Activated CD4-positive, alpha-beta T cell treated with anti-CD3 and anti-CD28 coated beads, Interleukin-2, Interleukin-4, amounts not matched to agents 100 ng/mL and 50 ng/mL, durations not matched to agents 16 hours and 8 hours (primary cell): ENCODE data around the gene DND1.
"Not testable (repeated sequence)": the region's sequence is repeated elsewhere in the genome, so short reads cannot be mapped to it uniquely, and the experiment has no call there.

ENCODE experiments used
- DNase-seq: peaks from one replicate; pipeline ENCODE4 v3.0.0-alpha.2; 2020; ENCODE audit warnings: low spot score

The DND1 gene

GRCh38 chr5:140631036-140631417 lies 42.3 kb downstream of the DND1 start:
- DNase-seq, result no peak

DNA sequence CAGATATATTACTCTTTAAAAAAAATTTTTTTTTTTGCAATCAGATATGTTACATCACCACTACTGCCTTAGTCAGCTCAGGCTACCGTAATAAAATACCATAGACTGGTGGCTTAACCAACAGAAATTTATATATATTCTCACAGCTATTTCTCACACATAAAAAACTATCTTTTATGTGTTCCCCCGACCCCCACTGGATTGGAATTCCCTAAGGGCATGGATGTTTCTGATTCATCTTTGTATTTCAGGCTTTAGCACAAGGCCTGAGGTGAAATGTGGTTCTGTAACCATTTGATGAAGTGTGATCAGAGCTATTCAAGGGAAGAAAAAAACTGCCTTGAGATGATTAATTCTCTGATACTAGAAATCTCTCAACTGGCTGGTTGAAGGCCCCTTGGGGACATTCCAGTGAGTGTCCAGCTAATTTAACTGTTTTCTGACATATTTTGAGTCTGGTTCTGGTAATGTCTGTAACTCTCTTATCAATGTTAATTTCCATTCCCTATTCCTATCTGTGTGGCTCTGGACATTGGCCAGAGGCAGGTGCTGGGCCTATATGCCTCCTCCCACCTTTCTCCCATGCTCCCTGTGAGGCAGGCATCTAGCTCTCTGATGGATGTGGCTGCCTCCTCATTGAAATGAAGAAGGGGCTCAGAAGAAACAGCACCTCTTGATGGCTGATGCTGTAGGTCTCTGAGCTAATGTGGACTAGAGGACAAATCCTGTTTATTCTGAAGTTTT lies 42.9 kb downstream of the DND1 start:
- DNase-seq, result no peak

DNA sequence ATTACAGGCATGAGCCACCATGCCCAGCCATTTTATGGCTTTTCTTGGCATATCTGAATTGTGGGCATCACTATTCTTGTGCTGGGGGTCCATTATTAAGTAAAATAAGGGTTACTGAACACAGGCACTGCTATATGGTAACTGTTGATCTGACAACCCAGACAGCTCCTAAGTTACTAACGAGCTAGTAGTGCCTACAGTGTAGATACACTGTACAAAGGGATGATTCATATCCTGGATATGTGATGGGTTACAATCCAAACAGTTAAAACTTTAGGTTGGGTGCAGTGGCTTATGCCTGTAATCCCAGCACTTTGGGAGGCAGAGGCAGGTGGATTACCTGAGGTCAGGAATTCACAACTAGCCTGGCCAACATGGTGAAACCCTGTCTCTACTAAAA lies 44.7 kb downstream of the DND1 start:
- no peak for DNase-seq

- no peak for DNase-seq
These were observed 45.4 kb downstream of the DND1 start for GRCh38 chr5:140627972-140628371.

GRCh38 chr5:140624886-140625285 lies 48.5 kb downstream of the DND1 start:
- not testable (repeated sequence) for DNase-seq

DNA sequence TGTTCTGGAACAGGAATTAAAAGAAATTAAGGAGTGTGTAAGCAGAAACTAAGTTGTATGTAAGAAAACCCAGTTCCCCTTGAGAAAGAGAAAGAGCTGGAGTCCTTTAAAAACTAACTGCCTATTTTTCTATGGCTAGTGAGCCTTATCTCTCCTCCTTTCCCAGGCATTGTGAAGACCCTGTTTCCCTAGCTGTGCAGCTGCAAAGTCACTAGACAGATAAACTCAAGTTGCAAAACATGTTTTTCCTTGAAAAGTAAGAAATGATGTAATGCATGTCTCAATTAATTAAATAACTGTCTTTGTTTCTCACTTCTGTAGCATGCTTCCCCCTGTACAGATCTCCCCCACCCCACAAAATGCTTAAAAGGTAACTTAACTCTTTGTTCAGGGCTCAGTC lies 50.3 kb downstream of the DND1 start:
- DNase-seq, result not testable (repeated sequence)

- DNase-seq, result no peak
These were observed 51.1 kb downstream of the DND1 start for GRCh38 chr5:140622301-140622700.
